ENCODE measurements around the gene PTPRN2. TPM values are rescaled to one million over a fixed set of nuclear protein-coding genes. Genes with fewer than 3 reads are reported as not detected.

Gene PTPRN2
- polyA plus RNA-seq, 1 donor, result 5.7 TPM

GRCh38 chr7:157612009-157612663 lies 975.5 kb downstream of the PTPRN2 start:
- DNase-seq, result no peak

GRCh38 chr7:157611341-157611740 lies 976.3 kb downstream of the PTPRN2 start:
- no peak for DNase-seq

- DNase-seq, result no peak
These were observed 976.8 kb downstream of the PTPRN2 start for GRCh38 chr7:157610671-157611295.

GRCh38 chr7:157609932-157610640 lies 977.5 kb downstream of the PTPRN2 start:
- DNase-seq, result no peak

GRCh38 chr7:157609516-157609915 lies 978.1 kb downstream of the PTPRN2 start:
- no peak for DNase-seq

- no peak for DNase-seq
These were observed 980.4 kb downstream of the PTPRN2 start for GRCh38 chr7:157607218-157607617.

- no peak for DNase-seq
These were observed 981.5 kb downstream of the PTPRN2 start for GRCh38 chr7:157606140-157606539.

- DNase-seq, result no peak
These were observed 982.0 kb downstream of the PTPRN2 start for GRCh38 chr7:157605638-157606037.

- DNase-seq, result no peak
These were observed 982.8 kb downstream of the PTPRN2 start for GRCh38 chr7:157604661-157605381.

- no peak for DNase-seq
These were observed 983.9 kb downstream of the PTPRN2 start for GRCh38 chr7:157603716-157604115.

- DNase-seq, result no peak
These were observed 984.6 kb downstream of the PTPRN2 start for GRCh38 chr7:157603005-157603404.

- DNase-seq, result no peak
These were observed 985.0 kb downstream of the PTPRN2 start for GRCh38 chr7:157602581-157602980.

GRCh38 chr7:157602156-157602555 lies 985.5 kb downstream of the PTPRN2 start:
- no peak for DNase-seq

GRCh38 chr7:157601530-157601929 lies 986.1 kb downstream of the PTPRN2 start:
- DNase-seq, result no peak

GRCh38 chr7:157599491-157599890 lies 988.1 kb downstream of the PTPRN2 start:
- no peak for DNase-seq

- DNase-seq, result no peak
These were observed 990.1 kb downstream of the PTPRN2 start for GRCh38 chr7:157597562-157597961.

- DNase-seq, result no peak
These were observed 990.7 kb downstream of the PTPRN2 start for GRCh38 chr7:157596881-157597280.

GRCh38 chr7:157596471-157596870 lies 991.2 kb downstream of the PTPRN2 start:
- no peak for DNase-seq

- no peak for DNase-seq
These were observed 991.6 kb downstream of the PTPRN2 start for GRCh38 chr7:157596026-157596425.

- DNase-seq, result no peak
These were observed 992.4 kb downstream of the PTPRN2 start for GRCh38 chr7:157595086-157595855.

- DNase-seq, result no peak
These were observed 993.3 kb downstream of the PTPRN2 start for GRCh38 chr7:157594306-157594705.

- no peak for DNase-seq
These were observed 994.1 kb downstream of the PTPRN2 start for GRCh38 chr7:157593541-157593940.

All from left kidney (tissue), 2 donors.